Mesenchymal stem cell (in vitro differentiated cells and primary cell): Measurements from ENCODE around the gene RAPGEF5.
"Not testable (repeated sequence)": the region's sequence is repeated elsewhere in the genome, so short reads cannot be mapped to it uniquely, and the experiment has no call there.

Experiments
- DNase-seq: peaks from one replicate; pipeline ENCODE4 v3.0.0-alpha.2; 2013
- H2AFZ ChIP-seq: one replicate; pipeline ENCODE4 v1.6.1; 2013; ENCODE audit warnings: low read depth, mild to moderate bottlenecking, control low read depth, inconsistent platforms, low read length, moderate library complexity
- H2AK5ac ChIP-seq: 2 replicates; pipeline ENCODE4 v1.6.1; 2013; ENCODE audit warnings: low read length, moderate library complexity, mild to moderate bottlenecking, inconsistent platforms; ENCODE audit not compliant: severe bottlenecking
- H2BK120ac ChIP-seq: one replicate; pipeline ENCODE4 v1.6.1; 2013; ENCODE audit warnings: low read depth, mild to moderate bottlenecking, inconsistent platforms, low read length, moderate library complexity
- H2BK12ac ChIP-seq, 2 experiments: one replicate each; pipeline ENCODE4 v1.6.1; 2013; ENCODE audit warnings: inconsistent platforms in 2 of 2, low read length in 2 of 2, mild to moderate bottlenecking in 2 of 2, moderate library complexity in 2 of 2, control low read depth in 1 of 2
- H2BK15ac ChIP-seq: one replicate; pipeline ENCODE4 v1.6.1; 2013; ENCODE audit warnings: mild to moderate bottlenecking, low read depth, inconsistent platforms; ENCODE audit not compliant: poor library complexity, severe bottlenecking
- H2BK5ac ChIP-seq: 2 replicates; pipeline ENCODE4 v1.6.1; 2013; ENCODE audit warnings: low read depth, mild to moderate bottlenecking, low read length, control low read depth, inconsistent platforms; ENCODE audit not compliant: poor library complexity, severe bottlenecking
- H3K14ac ChIP-seq, 2 experiments: one replicate each; pipeline ENCODE4 v1.6.1; 2013; ENCODE audit warnings: inconsistent platforms in 2 of 2, low read length in 2 of 2, control low read depth in 1 of 2, mild to moderate bottlenecking in 1 of 2, moderate library complexity in 1 of 2
- H3K18ac ChIP-seq, 2 experiments: one replicate each; pipeline ENCODE4 v1.6.1; 2013; ENCODE audit warnings: inconsistent platforms in 2 of 2, low read length in 2 of 2, control low read depth in 1 of 2, low read depth in 1 of 2, mild to moderate bottlenecking in 1 of 2
- H3K23ac ChIP-seq, 2 experiments: one replicate each; pipeline ENCODE4 v1.6.1; 2013; ENCODE audit warnings: inconsistent platforms in 2 of 2, low read length in 2 of 2, mild to moderate bottlenecking in 2 of 2, moderate library complexity in 2 of 2, control low read depth in 1 of 2
- H3K27ac ChIP-seq: 2 replicates; pipeline ENCODE4 v1.5.1; 2013; ENCODE audit warnings: mild to moderate bottlenecking, moderate library complexity, low read length, control low read depth, inconsistent platforms; ENCODE audit not compliant: poor library complexity, severe bottlenecking
- H3K27me3 ChIP-seq, 2 experiments: 2 replicates each; pipeline versions ENCODE4 v1.6.1 to v1.7.0; 2013; ENCODE audit warnings: low read length in 2 of 2, mild to moderate bottlenecking in 2 of 2, moderate library complexity in 2 of 2, control low read depth in 1 of 2, inconsistent platforms in 1 of 2; ENCODE audit not compliant: control insufficient read depth in 1 of 2, insufficient read depth in 1 of 2
- H3K36me3 ChIP-seq, 2 experiments: 2 replicates each; pipeline versions ENCODE4 v1.6.1 to v1.7.0; 2013; ENCODE audit warnings: low read length in 2 of 2, control low read depth in 1 of 2, inconsistent platforms in 1 of 2, low read depth in 1 of 2, mild to moderate bottlenecking in 1 of 2; ENCODE audit not compliant: insufficient read depth in 2 of 2, control insufficient read depth in 1 of 2
- H3K4ac ChIP-seq, 2 experiments: one replicate each; pipeline ENCODE4 v1.6.1; 2013; ENCODE audit warnings: inconsistent platforms in 2 of 2, low read length in 2 of 2, mild to moderate bottlenecking in 2 of 2, moderate library complexity in 2 of 2, control low read depth in 1 of 2, low read depth in 1 of 2
- H3K4me1 ChIP-seq: 2 replicates; pipeline ENCODE4 v1.6.1; 2013; ENCODE audit warnings: low read depth, low read length, control low read depth; ENCODE audit not compliant: control insufficient read depth, insufficient read depth
- H3K4me2 ChIP-seq: 2 replicates; pipeline ENCODE4 v1.6.1; 2013; ENCODE audit warnings: low read length, mild to moderate bottlenecking, inconsistent platforms; ENCODE audit not compliant: poor library complexity, severe bottlenecking
- H3K4me3 ChIP-seq, 2 experiments: 2 replicates each; pipeline versions ENCODE4 v1.5.1 to v1.7.0; 2013; ENCODE audit warnings: low read length in 2 of 2, mild to moderate bottlenecking in 2 of 2, control low read depth in 1 of 2, low read depth in 1 of 2; ENCODE audit not compliant: insufficient read depth in 1 of 2
- H3K79me1 ChIP-seq: replicated peaks from 2 replicates; pipeline ENCODE4 v1.6.1; 2013; ENCODE audit warnings: mild to moderate bottlenecking, control low read depth, low read length, inconsistent platforms; ENCODE audit not compliant: poor library complexity, severe bottlenecking
- H3K9ac ChIP-seq: 2 replicates; pipeline ENCODE4 v1.7.0; 2013; ENCODE audit warnings: mild to moderate bottlenecking, low read length, moderate library complexity
- H3K9me3 ChIP-seq: 2 replicates; pipeline ENCODE4 v1.7.0; 2013; ENCODE audit warnings: mild to moderate bottlenecking, low read length; ENCODE audit not compliant: control insufficient read depth
- H4K8ac ChIP-seq: one replicate; pipeline ENCODE4 v1.6.1; 2013; ENCODE audit warnings: inconsistent platforms, mild to moderate bottlenecking, low read length, moderate library complexity
- H4K91ac ChIP-seq: one replicate; pipeline ENCODE4 v1.6.1; 2013; ENCODE audit warnings: mild to moderate bottlenecking, low read length, inconsistent platforms
- WGBS: methylation state at CpG from one replicate; pipeline ENCODE4 v1.1.7; 2013; ENCODE audit warnings: mixed read lengths; 5-methylcytosine and 5-hydroxymethylcytosine counted together

RAPGEF5 gene

DNA sequence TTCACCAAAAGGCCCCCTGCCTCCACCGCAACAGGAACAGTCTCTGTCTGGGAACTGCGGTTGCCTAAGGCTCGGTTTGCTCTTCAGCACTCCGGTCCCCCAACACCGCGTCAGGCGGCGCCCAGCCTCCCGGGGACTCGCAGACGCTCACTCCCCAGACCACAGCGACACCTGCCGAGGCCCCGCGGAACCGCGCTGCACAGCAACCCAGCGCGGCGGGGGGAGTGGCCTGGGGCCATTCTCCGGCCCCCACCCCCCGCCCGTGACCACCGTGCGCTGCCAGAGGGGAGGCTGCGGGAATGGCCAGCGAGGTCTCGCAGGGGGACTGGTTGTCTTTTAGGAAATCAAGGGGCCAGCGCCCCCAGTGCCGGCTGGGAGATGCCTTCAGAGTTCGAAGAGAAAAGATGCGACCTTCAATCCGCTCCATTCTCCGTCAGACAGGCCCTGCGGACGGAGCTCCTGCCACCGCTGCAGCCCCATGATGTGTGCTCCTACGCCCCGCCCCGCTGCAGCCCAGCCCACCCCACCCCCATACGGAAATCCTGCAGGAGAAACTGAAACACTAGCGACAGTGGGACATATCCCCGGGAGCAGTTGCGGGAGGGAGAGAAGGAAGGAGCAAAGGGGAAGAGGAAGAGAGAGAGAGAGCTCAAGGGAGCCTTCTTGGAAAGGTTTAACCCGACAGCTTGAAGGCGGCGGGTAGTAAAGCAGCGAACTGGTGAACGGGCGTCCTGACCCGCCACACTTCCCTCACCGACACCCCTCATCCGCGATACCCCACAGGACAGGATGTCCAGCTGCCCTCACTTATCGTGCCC lies 273.9 kb downstream of the RAPGEF5 start:
- peaks cover 4% of the 10 kb centered on the region for H3K4me1 ChIP-seq
- peak overlapping the region; percentile 68 to 83 for H3K4me3 ChIP-seq
- H3K4ac ChIP-seq = peak overlapping the region in 1 of 2 experiments; percentile 92
- H4K8ac ChIP-seq = peak overlapping the region; percentile 98
- WGBS = under 1% methylated on average over 44 of the region's 55 CpGs
- H2AFZ ChIP-seq = peak overlapping the region; percentile 89
- no peak overlapping the region for H2AK5ac ChIP-seq
- peak overlapping the region; percentile 95 to 96 for H3K18ac ChIP-seq
- H2BK12ac ChIP-seq = peak overlapping the region; percentile 85 to 89
- peak overlapping the region; percentile 98 for H3K4me2 ChIP-seq
- H3K79me1 ChIP-seq = no peaks in the 10 kb centered on the region
- H3K27ac ChIP-seq = peak overlapping the region; percentile 30
- peak overlapping the region; percentile 83 for H4K91ac ChIP-seq
- H2BK15ac ChIP-seq = peak overlapping the region; percentile 80
- H3K23ac ChIP-seq = no peak overlapping the region
- no peaks in the 10 kb centered on the region for H3K36me3 ChIP-seq
- peak overlapping the region; percentile 89 for H3K9ac ChIP-seq
- peaks cover 12 to 21% of the 10 kb centered on the region in 2 experiments for H3K27me3 ChIP-seq
- DNase-seq = peak; percentile 86
- H2BK120ac ChIP-seq = peak overlapping the region; percentile 82
- peak overlapping the region in 1 of 2 experiments; percentile 85 for H3K14ac ChIP-seq
- no peak overlapping the region for H2BK5ac ChIP-seq
- H3K9me3 ChIP-seq = no peaks in the 10 kb centered on the region

DNA sequence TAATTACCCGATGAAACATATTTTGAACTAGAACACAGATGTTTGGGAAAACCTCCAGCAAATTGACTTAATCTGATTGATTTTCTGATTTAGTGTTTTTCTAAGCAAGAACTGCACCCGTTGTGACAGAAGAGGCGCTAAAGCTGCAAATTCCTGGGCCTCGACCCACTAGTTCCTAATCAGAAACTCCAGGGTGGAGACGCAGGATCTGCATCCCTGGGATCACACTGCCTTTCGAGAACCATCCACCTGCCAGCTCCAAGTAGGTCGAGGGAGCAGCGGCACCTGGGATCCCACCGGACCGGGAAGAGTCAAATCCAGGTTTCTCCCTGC lies 274.4 kb downstream of the RAPGEF5 start:
- H3K9me3 ChIP-seq = no peaks in the 10 kb centered on the region
- DNase-seq = no peak
- no peak overlapping the region for H3K27ac ChIP-seq
- no peak overlapping the region for H4K8ac ChIP-seq
- H2AFZ ChIP-seq = peak overlapping the region; percentile 84
- no peak overlapping the region for H2BK120ac ChIP-seq
- H2AK5ac ChIP-seq = no peak overlapping the region
- peaks cover 4% of the 10 kb centered on the region for H3K4me1 ChIP-seq
- no peak overlapping the region for H3K4ac ChIP-seq
- H3K14ac ChIP-seq = no peak overlapping the region
- H3K27me3 ChIP-seq = peaks cover 8 to 27% of the 10 kb centered on the region in 2 experiments
- WGBS = 10% methylated on average over 10 of the region's 10 CpGs
- H3K4me2 ChIP-seq = peak overlapping the region; percentile 98
- H2BK15ac ChIP-seq = no peak overlapping the region
- H3K4me3 ChIP-seq = peak overlapping the region; percentile 68 to 83
- H2BK5ac ChIP-seq = no peak overlapping the region
- peak overlapping the region in 1 of 2 experiments; percentile 42 for H2BK12ac ChIP-seq
- H3K9ac ChIP-seq = peak overlapping the region; percentile 89
- H3K18ac ChIP-seq = no peak overlapping the region
- H3K79me1 ChIP-seq = no peaks in the 10 kb centered on the region
- H3K36me3 ChIP-seq = no peaks in the 10 kb centered on the region
- no peak overlapping the region for H4K91ac ChIP-seq
- no peak overlapping the region for H3K23ac ChIP-seq

- peaks cover 8 to 36% of the 10 kb centered on the region in 2 experiments for H3K27me3 ChIP-seq
- not testable (repeated sequence) for H2AFZ ChIP-seq, H2BK120ac ChIP-seq, H3K4me3 ChIP-seq, H3K4ac ChIP-seq, H3K4me1 ChIP-seq, H3K79me1 ChIP-seq, H2BK15ac ChIP-seq, H4K91ac ChIP-seq, H3K4me2 ChIP-seq, H2AK5ac ChIP-seq, H3K23ac ChIP-seq, H2BK5ac ChIP-seq, H3K18ac ChIP-seq, DNase-seq, H3K36me3 ChIP-seq, H3K9me3 ChIP-seq, H3K9ac ChIP-seq, H3K14ac ChIP-seq, H4K8ac ChIP-seq, H2BK12ac ChIP-seq, H3K27ac ChIP-seq
- 83% methylated on average over 6 of the region's 8 CpGs for WGBS
Observed at GRCh38 chr7:22080219-22080618, 276.7 kb downstream of the RAPGEF5 start.

GRCh38 chr7:22078872-22079271 lies 278.1 kb downstream of the RAPGEF5 start:
- not testable (repeated sequence) for H2BK120ac ChIP-seq, DNase-seq, H4K8ac ChIP-seq, H3K4ac ChIP-seq, H2AK5ac ChIP-seq, H3K18ac ChIP-seq, H4K91ac ChIP-seq, H3K9ac ChIP-seq, H3K23ac ChIP-seq, H3K4me1 ChIP-seq, H2AFZ ChIP-seq, H3K9me3 ChIP-seq, H3K4me2 ChIP-seq, H3K36me3 ChIP-seq, H2BK5ac ChIP-seq, H2BK12ac ChIP-seq, H3K27ac ChIP-seq, H3K14ac ChIP-seq, H3K4me3 ChIP-seq, H2BK15ac ChIP-seq, H3K79me1 ChIP-seq
- 73% methylated on average over 6 of the region's 6 CpGs for WGBS
- H3K27me3 ChIP-seq = peaks cover 0 to 48% of the 10 kb centered on the region in 2 experiments
